Fibroblast of lung (primary cell): Measurements from ENCODE around the gene CFAP46.

Experiments
- EZH2 ChIP-seq: IDR thresholded peaks from 2 replicates; pipeline ENCODE4 v1.5.1; 2012; ENCODE audit warnings: low read length, control low read depth, mild to moderate bottlenecking; ENCODE audit errors: missing control alignments
- TF ChIP-seq, protein P1 (sequence below), 2 donors: IDR thresholded peaks in 1 of 2; conservative IDR thresholded peaks in 1 of 2; 1 replicate in 1 of 2; 2 replicates in 1 of 2; pipeline ENCODE4 v1.5.1; 2011 to 2012; ENCODE audit warnings: low read length in 2 of 2, control low read depth in 1 of 2, inconsistent platforms in 1 of 2, low read depth in 1 of 2, mild to moderate bottlenecking in 1 of 2

DNA sequence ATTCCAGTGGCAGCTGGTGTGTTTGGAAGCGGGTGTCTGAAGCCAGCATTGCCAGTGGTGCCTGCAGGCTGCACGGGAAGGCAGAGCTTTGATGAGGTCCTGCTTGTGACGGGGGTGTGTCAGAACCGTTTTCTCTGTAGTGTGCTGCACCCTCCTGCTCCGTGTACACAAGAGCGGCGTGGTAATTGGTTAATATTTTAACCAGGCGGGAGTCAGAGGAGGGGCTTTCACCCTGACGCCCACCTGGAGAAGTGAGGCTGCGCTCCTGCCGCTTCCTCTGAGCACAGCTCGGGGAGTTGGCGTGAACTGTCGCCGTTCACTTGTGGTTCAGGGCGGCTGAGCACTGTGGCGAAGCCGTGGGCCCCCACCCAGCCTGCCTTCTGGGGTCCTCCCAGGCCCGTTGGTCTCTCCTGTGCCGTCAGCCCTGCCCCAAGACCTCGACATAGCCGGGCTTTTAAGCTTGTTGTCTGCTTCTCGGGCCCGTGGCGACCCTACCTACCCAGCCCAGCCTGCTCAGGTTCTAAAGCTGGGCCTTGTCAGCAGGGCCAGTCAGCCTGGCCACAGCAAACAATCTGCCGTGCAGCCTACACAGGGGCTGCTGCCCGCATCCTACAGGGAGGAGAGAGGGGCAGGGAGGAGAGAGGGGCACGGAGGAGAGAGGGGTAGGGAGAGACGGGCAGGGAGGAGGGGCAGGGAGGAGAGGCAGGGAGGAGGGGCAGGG lies 168.0 kb downstream of the CFAP46 start:
- TF ChIP-seq, protein P1, sequence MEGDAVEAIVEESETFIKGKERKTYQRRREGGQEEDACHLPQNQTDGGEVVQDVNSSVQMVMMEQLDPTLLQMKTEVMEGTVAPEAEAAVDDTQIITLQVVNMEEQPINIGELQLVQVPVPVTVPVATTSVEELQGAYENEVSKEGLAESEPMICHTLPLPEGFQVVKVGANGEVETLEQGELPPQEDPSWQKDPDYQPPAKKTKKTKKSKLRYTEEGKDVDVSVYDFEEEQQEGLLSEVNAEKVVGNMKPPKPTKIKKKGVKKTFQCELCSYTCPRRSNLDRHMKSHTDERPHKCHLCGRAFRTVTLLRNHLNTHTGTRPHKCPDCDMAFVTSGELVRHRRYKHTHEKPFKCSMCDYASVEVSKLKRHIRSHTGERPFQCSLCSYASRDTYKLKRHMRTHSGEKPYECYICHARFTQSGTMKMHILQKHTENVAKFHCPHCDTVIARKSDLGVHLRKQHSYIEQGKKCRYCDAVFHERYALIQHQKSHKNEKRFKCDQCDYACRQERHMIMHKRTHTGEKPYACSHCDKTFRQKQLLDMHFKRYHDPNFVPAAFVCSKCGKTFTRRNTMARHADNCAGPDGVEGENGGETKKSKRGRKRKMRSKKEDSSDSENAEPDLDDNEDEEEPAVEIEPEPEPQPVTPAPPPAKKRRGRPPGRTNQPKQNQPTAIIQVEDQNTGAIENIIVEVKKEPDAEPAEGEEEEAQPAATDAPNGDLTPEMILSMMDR (conservative IDR thresholded peaks at IDR 0.05 in 1 of 2, IDR thresholded peaks at IDR 0.05 in 1 of 2; ENCODE audit: low read depth in 1 of 2, low read length in 2 of 2) = no peak
- TF ChIP-seq EZH2 = no peak
